ENCODE results near the gene INO80D.

DNA sequence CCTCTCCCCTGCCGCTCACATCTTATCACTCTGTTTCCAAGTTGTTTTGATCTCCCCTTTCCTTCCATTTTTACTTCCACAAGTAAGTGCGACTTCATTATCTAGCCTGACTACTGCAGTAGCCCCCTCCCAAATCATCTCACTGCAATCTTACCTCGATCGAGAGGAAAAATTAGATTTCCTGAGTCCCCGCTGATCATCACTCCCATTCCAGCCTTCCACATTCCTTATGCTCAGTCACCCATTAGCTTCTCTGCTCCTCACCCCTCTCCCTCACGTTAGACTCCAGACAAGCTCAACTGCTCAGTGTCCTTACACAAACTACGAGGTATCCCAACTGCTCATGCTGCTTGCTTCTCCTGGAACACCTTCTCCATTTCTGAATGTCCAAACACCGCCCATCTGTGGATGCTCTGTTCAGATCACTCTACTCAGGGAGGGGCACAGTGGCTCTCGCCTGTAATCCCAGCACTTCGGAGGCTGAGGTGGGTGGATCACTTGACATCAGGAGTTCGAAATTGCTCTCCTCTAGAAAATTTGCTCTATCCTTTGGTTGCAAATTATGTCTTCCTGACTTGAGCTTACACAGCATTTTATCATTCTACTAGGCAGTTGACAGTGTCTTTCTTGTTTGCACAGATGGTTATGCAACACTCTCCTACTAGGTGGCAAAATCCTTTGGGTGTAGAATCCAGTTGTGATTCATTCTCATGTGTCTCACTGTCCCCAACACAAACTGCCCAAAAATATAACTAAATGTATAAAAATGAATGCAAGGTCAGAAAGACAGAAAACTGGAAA, 96.5 kb downstream of the INO80D start:
- TF ChIP-seq, protein P1, sequence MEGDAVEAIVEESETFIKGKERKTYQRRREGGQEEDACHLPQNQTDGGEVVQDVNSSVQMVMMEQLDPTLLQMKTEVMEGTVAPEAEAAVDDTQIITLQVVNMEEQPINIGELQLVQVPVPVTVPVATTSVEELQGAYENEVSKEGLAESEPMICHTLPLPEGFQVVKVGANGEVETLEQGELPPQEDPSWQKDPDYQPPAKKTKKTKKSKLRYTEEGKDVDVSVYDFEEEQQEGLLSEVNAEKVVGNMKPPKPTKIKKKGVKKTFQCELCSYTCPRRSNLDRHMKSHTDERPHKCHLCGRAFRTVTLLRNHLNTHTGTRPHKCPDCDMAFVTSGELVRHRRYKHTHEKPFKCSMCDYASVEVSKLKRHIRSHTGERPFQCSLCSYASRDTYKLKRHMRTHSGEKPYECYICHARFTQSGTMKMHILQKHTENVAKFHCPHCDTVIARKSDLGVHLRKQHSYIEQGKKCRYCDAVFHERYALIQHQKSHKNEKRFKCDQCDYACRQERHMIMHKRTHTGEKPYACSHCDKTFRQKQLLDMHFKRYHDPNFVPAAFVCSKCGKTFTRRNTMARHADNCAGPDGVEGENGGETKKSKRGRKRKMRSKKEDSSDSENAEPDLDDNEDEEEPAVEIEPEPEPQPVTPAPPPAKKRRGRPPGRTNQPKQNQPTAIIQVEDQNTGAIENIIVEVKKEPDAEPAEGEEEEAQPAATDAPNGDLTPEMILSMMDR (IDR thresholded peaks at IDR 0.05) = no peak
- no peak for TF ChIP-seq ZFX (IDR thresholded peaks at IDR 0.05; ENCODE audit: borderline replicate concordance)
